ENCODE measurements around the gene PRSS57. TPM values are rescaled to one million over a fixed set of nuclear protein-coding genes. Genes with fewer than 3 reads are reported as not detected.
A peak's percentile ranks its signal among the peaks of the same experiment; 100 is the strongest.

The PRSS57 gene
- total RNA-seq, 1 donor: not detected

DNA sequence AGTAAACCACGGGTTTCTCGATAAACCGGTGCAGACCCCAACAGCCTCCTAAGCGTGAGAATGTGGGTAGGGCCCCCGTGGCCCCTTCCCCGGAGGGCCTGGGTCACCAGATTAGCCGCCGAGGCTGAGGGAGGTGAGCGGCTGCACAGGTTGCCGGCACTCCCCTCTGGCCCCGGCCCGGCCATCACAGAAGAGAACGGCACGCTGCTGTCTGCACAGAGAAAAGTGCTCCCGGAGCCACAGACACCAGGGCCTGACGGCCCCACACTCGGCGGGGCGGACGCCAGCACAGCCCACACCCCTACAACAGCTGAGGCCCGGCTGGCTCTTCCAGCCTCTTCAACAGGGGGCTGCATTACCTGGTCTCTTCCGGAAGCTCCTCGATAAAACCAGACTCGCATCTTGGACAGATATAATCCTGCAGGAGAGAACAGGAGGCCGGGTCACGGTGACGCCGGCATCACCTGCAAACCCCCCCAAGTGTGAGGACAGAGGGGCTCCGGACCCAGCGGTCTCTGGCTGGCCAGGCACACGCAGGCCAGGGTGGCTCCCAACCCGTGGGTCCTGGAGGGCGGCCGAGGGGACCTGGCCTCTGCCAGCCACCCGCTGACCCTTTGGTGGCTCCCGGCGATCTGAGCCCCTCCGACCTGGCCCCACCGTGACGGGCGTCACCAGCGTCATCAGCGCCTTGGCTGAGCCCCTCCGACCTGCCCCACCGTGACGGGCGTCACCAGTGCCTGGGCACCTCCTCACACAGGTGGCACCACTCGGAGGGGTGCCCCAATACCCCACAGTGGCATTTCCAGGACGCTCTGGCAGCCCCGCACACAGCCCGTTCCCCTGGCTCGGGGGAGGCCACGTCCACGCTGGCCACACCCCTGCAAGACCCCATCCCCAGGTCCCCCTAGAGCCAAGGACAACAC is 42.5 kb downstream of the PRSS57 start:
- peak; percentile 61 for DNase-seq (ENCODE audit: insufficient read length, low spot score, missing footprints)
- H2AFZ ChIP-seq (ENCODE audit: low read length): no peak overlapping the region
- no peaks in the 10 kb centered on the region for H3K27me3 ChIP-seq (ENCODE audit: insufficient read depth, low read length)
- H3K4me1 ChIP-seq (ENCODE audit: insufficient read depth, low read length): no peaks in the 10 kb centered on the region
- no peaks in the 10 kb centered on the region for H3K9me3 ChIP-seq (ENCODE audit: low read depth, low read length)
- H3K36me3 ChIP-seq (ENCODE audit: insufficient read depth, low read length): peaks cover 10% of the 10 kb centered on the region
- peaks cover 34% of the 10 kb centered on the region for H4K20me1 ChIP-seq (ENCODE audit: insufficient read depth, low read length)
- peaks cover 70% of the 10 kb centered on the region for H3K79me2 ChIP-seq (ENCODE audit: insufficient read depth, low read length)
- H3K4me2 ChIP-seq (ENCODE audit: insufficient read depth, low read length): no peak overlapping the region
- TF ChIP-seq, protein P1, sequence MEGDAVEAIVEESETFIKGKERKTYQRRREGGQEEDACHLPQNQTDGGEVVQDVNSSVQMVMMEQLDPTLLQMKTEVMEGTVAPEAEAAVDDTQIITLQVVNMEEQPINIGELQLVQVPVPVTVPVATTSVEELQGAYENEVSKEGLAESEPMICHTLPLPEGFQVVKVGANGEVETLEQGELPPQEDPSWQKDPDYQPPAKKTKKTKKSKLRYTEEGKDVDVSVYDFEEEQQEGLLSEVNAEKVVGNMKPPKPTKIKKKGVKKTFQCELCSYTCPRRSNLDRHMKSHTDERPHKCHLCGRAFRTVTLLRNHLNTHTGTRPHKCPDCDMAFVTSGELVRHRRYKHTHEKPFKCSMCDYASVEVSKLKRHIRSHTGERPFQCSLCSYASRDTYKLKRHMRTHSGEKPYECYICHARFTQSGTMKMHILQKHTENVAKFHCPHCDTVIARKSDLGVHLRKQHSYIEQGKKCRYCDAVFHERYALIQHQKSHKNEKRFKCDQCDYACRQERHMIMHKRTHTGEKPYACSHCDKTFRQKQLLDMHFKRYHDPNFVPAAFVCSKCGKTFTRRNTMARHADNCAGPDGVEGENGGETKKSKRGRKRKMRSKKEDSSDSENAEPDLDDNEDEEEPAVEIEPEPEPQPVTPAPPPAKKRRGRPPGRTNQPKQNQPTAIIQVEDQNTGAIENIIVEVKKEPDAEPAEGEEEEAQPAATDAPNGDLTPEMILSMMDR (IDR thresholded peaks at IDR 0.05; ENCODE audit: extremely low read depth, low read depth, low read length): no peak
- no peak overlapping the region for H3K27ac ChIP-seq (ENCODE audit: low read depth, low read length)
- H3K4me3 ChIP-seq (ENCODE audit: insufficient read depth, low read length): no peak overlapping the region

DNA sequence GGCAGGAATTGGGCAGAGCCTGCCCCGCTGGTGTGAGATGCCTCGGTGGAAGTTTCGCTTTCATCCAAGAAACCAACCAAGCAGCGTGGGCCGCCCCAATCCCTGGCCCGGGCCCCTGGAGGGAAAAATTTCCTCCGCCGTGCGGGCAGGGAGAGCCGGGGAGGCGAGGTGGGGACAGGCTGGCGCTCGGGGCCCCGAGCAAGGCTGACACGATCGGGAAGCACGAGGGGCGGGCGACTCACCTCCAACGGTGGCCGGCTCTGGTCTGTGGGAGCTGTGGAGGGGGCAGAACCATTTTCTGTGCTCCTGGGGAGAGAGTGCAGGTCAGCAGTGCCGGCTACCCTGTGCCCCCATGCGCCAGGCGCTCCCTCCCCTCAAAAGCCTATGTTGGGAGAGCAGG is 43.3 kb downstream of the PRSS57 start:
- H3K4me3 ChIP-seq (ENCODE audit: insufficient read depth, low read length): no peak overlapping the region
- no peaks in the 10 kb centered on the region for H3K4me1 ChIP-seq (ENCODE audit: insufficient read depth, low read length)
- H3K27me3 ChIP-seq (ENCODE audit: insufficient read depth, low read length): no peaks in the 10 kb centered on the region
- H2AFZ ChIP-seq (ENCODE audit: low read length): no peak overlapping the region
- H3K4me2 ChIP-seq (ENCODE audit: insufficient read depth, low read length): no peak overlapping the region
- H3K9me3 ChIP-seq (ENCODE audit: low read depth, low read length): no peaks in the 10 kb centered on the region
- peaks cover 14% of the 10 kb centered on the region for H3K36me3 ChIP-seq (ENCODE audit: insufficient read depth, low read length)
- DNase-seq (ENCODE audit: insufficient read length, low spot score, missing footprints): peak; percentile 80
- TF ChIP-seq, protein P1 (IDR thresholded peaks at IDR 0.05; ENCODE audit: extremely low read depth, low read depth, low read length): no peak
- H4K20me1 ChIP-seq (ENCODE audit: insufficient read depth, low read length): peaks cover 26% of the 10 kb centered on the region
- H3K27ac ChIP-seq (ENCODE audit: low read depth, low read length): no peak overlapping the region
- H3K79me2 ChIP-seq (ENCODE audit: insufficient read depth, low read length): peaks cover 63% of the 10 kb centered on the region

GRCh38 chr19:651114-651818 is 44.0 kb downstream of the PRSS57 start:
- no peak overlapping the region for H3K4me2 ChIP-seq (ENCODE audit: insufficient read depth, low read length)
- H3K4me3 ChIP-seq (ENCODE audit: insufficient read depth, low read length): no peak overlapping the region
- peak; percentile 42 for DNase-seq (ENCODE audit: insufficient read length, low spot score, missing footprints)
- no peaks in the 10 kb centered on the region for H3K27me3 ChIP-seq (ENCODE audit: insufficient read depth, low read length)
- H4K20me1 ChIP-seq (ENCODE audit: insufficient read depth, low read length): peaks cover 20% of the 10 kb centered on the region
- H2AFZ ChIP-seq (ENCODE audit: low read length): no peak overlapping the region
- TF ChIP-seq, protein P1 (IDR thresholded peaks at IDR 0.05; ENCODE audit: extremely low read depth, low read depth, low read length): no peak
- H3K27ac ChIP-seq (ENCODE audit: low read depth, low read length): no peak overlapping the region
- H3K4me1 ChIP-seq (ENCODE audit: insufficient read depth, low read length): no peaks in the 10 kb centered on the region
- H3K9me3 ChIP-seq (ENCODE audit: low read depth, low read length): no peaks in the 10 kb centered on the region
- H3K79me2 ChIP-seq (ENCODE audit: insufficient read depth, low read length): peaks cover 56% of the 10 kb centered on the region
- peaks cover 20% of the 10 kb centered on the region for H3K36me3 ChIP-seq (ENCODE audit: insufficient read depth, low read length)

- H2AFZ ChIP-seq (ENCODE audit: low read length): no peak overlapping the region
- no peak overlapping the region for H3K4me2 ChIP-seq (ENCODE audit: insufficient read depth, low read length)
- H3K4me3 ChIP-seq (ENCODE audit: insufficient read depth, low read length): no peak overlapping the region
- H3K9me3 ChIP-seq (ENCODE audit: low read depth, low read length): no peaks in the 10 kb centered on the region
- peak; percentile 73 for DNase-seq (ENCODE audit: insufficient read length, low spot score, missing footprints)
- H3K79me2 ChIP-seq (ENCODE audit: insufficient read depth, low read length): peaks cover 44% of the 10 kb centered on the region
- peaks cover 20% of the 10 kb centered on the region for H4K20me1 ChIP-seq (ENCODE audit: insufficient read depth, low read length)
- H3K36me3 ChIP-seq (ENCODE audit: insufficient read depth, low read length): peaks cover 25% of the 10 kb centered on the region
- H3K27me3 ChIP-seq (ENCODE audit: insufficient read depth, low read length): no peaks in the 10 kb centered on the region
- H3K27ac ChIP-seq (ENCODE audit: low read depth, low read length): no peak overlapping the region
- no peaks in the 10 kb centered on the region for H3K4me1 ChIP-seq (ENCODE audit: insufficient read depth, low read length)
- TF ChIP-seq, protein P1 (IDR thresholded peaks at IDR 0.05; ENCODE audit: extremely low read depth, low read depth, low read length): no peak
These were observed 45.1 kb downstream of the PRSS57 start for GRCh38 chr19:650121-650520.
